Stomach smooth muscle (tissue), 2 donors: Measurements from ENCODE around the gene CBS.
"Not testable (repeated sequence)": the region's sequence is repeated elsewhere in the genome, so short reads cannot be mapped to it uniquely, and the experiment has no call there.

Experiments
- H3K27ac ChIP-seq: one replicate; pipeline ENCODE4 v1.7.0; 2013; ENCODE audit warnings: mild to moderate bottlenecking, low read length, inconsistent platforms
- H3K27me3 ChIP-seq, 2 donors: one replicate each; pipeline ENCODE4 v1.7.0; 2013; ENCODE audit warnings: low read length in 2 of 2; ENCODE audit not compliant: insufficient read depth in 2 of 2, control insufficient read depth in 1 of 2
- H3K36me3 ChIP-seq, 2 donors: one replicate each; pipeline ENCODE4 v1.7.0; 2013; ENCODE audit warnings: low read length in 2 of 2; ENCODE audit not compliant: control insufficient read depth in 2 of 2, insufficient read depth in 2 of 2
- H3K4me1 ChIP-seq: one replicate; pipeline ENCODE4 v1.7.0; 2013; ENCODE audit warnings: low read length; ENCODE audit not compliant: control insufficient read depth, insufficient read depth
- H3K4me3 ChIP-seq, 2 donors: one replicate each; pipeline ENCODE4 v1.7.0; 2013; ENCODE audit warnings: low read length in 2 of 2
- H3K9ac ChIP-seq, 2 donors: one replicate each; pipeline ENCODE4 v1.7.0; 2013; ENCODE audit warnings: low read length in 2 of 2, mild to moderate bottlenecking in 1 of 2
- H3K9me3 ChIP-seq, 2 donors: one replicate each; pipeline ENCODE4 v1.7.0; 2013; ENCODE audit warnings: low read length in 2 of 2; ENCODE audit not compliant: control insufficient read depth in 2 of 2
- donor health status: healthy.
- donor health status: Pancreatic carcinoma.

Gene CBS

GRCh38 chr21:43075170-43076022 lies at the start of gene CBS:
Gene CBS, minus strand, starts transcription at chr21:43075835. Its CDS starts 3,642 bp downstream, at chr21:43072193.
- not testable (repeated sequence) for H3K4me3 ChIP-seq, H3K27ac ChIP-seq, H3K9me3 ChIP-seq, H3K9ac ChIP-seq, H3K36me3 ChIP-seq, H3K4me1 ChIP-seq, H3K27me3 ChIP-seq

- H3K4me1 ChIP-seq, H3K36me3 ChIP-seq, H3K27me3 ChIP-seq, H3K9ac ChIP-seq, H3K4me3 ChIP-seq, H3K27ac ChIP-seq, H3K9me3 ChIP-seq: not testable (repeated sequence)
Observed at GRCh38 chr21:43115956-43116355, 40.3 kb upstream of the CBS start.

GRCh38 chr21:43114483-43114882 lies 38.8 kb upstream of the CBS start:
- H3K9ac ChIP-seq, H3K27me3 ChIP-seq, H3K27ac ChIP-seq, H3K4me1 ChIP-seq, H3K4me3 ChIP-seq, H3K36me3 ChIP-seq, H3K9me3 ChIP-seq: not testable (repeated sequence)

GRCh38 chr21:43109006-43109405 lies 33.4 kb upstream of the CBS start:
- H3K27ac ChIP-seq, H3K36me3 ChIP-seq, H3K9me3 ChIP-seq, H3K4me3 ChIP-seq, H3K4me1 ChIP-seq, H3K27me3 ChIP-seq, H3K9ac ChIP-seq: not testable (repeated sequence)

- H3K9ac ChIP-seq, H3K36me3 ChIP-seq, H3K4me1 ChIP-seq, H3K4me3 ChIP-seq, H3K27me3 ChIP-seq, H3K9me3 ChIP-seq, H3K27ac ChIP-seq: not testable (repeated sequence)
Observed at GRCh38 chr21:43108177-43108576, 32.5 kb upstream of the CBS start.

GRCh38 chr21:43107794-43108137 lies 32.1 kb upstream of the CBS start:
- H3K27me3 ChIP-seq, H3K27ac ChIP-seq, H3K9me3 ChIP-seq, H3K4me1 ChIP-seq, H3K4me3 ChIP-seq, H3K36me3 ChIP-seq, H3K9ac ChIP-seq: not testable (repeated sequence)

- H3K9me3 ChIP-seq, H3K27ac ChIP-seq, H3K36me3 ChIP-seq, H3K9ac ChIP-seq, H3K27me3 ChIP-seq, H3K4me1 ChIP-seq: not testable (repeated sequence)
- peak within 1 kb of the TSS in 1 of 2 donors; percentile 73 for H3K4me3 ChIP-seq
Observed at GRCh38 chr21:43106965-43107793, 31.5 kb upstream of the CBS start, which contains the start of gene U2AF1. Gene U2AF1, minus strand, starts transcription at chr21:43107570. Its CDS starts 76 bp downstream, at chr21:43107494.

GRCh38 chr21:43104642-43105041 lies 29.0 kb upstream of the CBS start:
- not testable (repeated sequence) for H3K4me3 ChIP-seq, H3K36me3 ChIP-seq, H3K9me3 ChIP-seq, H3K9ac ChIP-seq, H3K27ac ChIP-seq, H3K4me1 ChIP-seq, H3K27me3 ChIP-seq

GRCh38 chr21:43102281-43102680 lies 26.6 kb upstream of the CBS start:
- not testable (repeated sequence) for H3K9ac ChIP-seq, H3K27ac ChIP-seq, H3K27me3 ChIP-seq, H3K36me3 ChIP-seq, H3K9me3 ChIP-seq, H3K4me1 ChIP-seq, H3K4me3 ChIP-seq

GRCh38 chr21:43101676-43102075 lies 26.0 kb upstream of the CBS start:
- H3K9me3 ChIP-seq, H3K4me1 ChIP-seq, H3K36me3 ChIP-seq, H3K27me3 ChIP-seq, H3K4me3 ChIP-seq, H3K9ac ChIP-seq, H3K27ac ChIP-seq: not testable (repeated sequence)

GRCh38 chr21:43101000-43101399 lies 25.4 kb upstream of the CBS start:
- H3K9me3 ChIP-seq, H3K9ac ChIP-seq, H3K27ac ChIP-seq, H3K27me3 ChIP-seq, H3K4me3 ChIP-seq, H3K4me1 ChIP-seq, H3K36me3 ChIP-seq: not testable (repeated sequence)
